ENCODE data around the gene SND1. TPM values are rescaled to one million over a fixed set of nuclear protein-coding genes. Genes with fewer than 3 reads are reported as not detected.

SND1 gene
- total and polyA plus RNA-seq, 2 of the 4 experiments (the other 2 are of a cell fraction): 154 to 294 TPM

DNA sequence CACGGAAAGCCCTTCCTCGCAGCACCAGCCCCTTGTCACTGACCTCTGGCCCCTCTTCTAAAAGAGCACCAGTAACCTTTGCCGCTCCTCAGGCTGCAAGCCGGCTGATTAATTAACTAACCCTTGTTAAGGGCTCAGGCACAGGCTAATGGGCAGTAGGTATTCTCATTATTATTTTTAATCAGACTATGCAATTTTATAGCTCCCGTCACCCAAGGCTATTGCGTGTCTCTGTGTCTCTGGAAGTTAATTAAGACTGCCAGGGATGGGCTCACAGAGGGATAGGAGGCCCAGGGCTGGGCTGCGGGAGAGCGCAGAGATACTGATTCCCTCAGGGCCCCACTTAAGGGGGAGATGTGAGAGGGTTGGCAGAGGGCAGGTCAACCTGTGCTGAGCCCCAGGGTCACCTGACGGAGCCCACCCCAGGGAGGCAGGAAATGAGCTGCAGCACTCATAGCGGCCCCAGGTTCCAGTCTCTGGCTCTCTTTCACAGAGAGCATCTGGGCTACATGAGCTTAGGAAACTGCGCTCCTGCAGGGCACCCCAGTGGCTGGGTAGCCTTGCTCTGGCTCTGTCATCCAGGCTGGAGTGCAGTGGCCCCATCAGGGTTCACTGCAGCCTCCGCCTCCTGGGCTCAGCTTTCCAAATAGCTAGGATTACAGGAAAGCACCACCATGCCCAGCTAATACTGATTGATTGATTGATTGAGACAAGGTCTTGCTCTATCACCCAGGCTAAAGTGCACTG, 471.5 kb downstream of the SND1 start:
- no peak overlapping the region for H3K27ac ChIP-seq (ENCODE audit: insufficient read depth, low read length)
- CTCF ChIA-PET: interaction anchor here (1.0 kb wide), 2 partner anchors 12 to 87 kb away, joined by 3 read pairs; no protein-coding TSS in a partner anchor
- BruUV-seq (replicated peaks): no TSS peak
- POLR2A ChIA-PET (ENCODE audit: unreplicated experiment): no interaction called here
- no peak overlapping the region for H2BK120ac ChIP-seq (ENCODE audit: low read depth, low read length)
- no peak overlapping the region for H4K91ac ChIP-seq (ENCODE audit: insufficient read depth, low read depth, low read length)
- H4K20me1 ChIP-seq (ENCODE audit: insufficient read depth, low read length): no peaks in the 10 kb centered on the region
- no peak overlapping the region for H2BK5ac ChIP-seq (ENCODE audit: low read depth, low read length, poor library complexity, severe bottlenecking)
- intact Hi-C loops (cut with micrococcal nuclease) (no loop called here), in situ Hi-C loops (cut with MboI; ENCODE audit: low sequenced_read_pairs) (no loop called here), dilution Hi-C loops (cut with HindIII; ENCODE audit: low sequenced_read_pairs, unreplicated experiment) (no loop called here)
- no peak for DNase-seq
- no peak overlapping the region for H3K56ac ChIP-seq (ENCODE audit: extremely low read depth, insufficient read depth, low read length)
- H2AK9ac ChIP-seq (replicated peaks; ENCODE audit: low read depth, low read length, poor library complexity): no peak overlapping the region
- 56% methylated on average over 3 of the region's 12 CpGs; no CpG with 5 or more reads in 1 of the 2 experiments for WGBS, 2 experiments (ENCODE audit: extremely low coverage in 2 of 2, insufficient read length in 1 of 2)
- H3K36me3 ChIP-seq (ENCODE audit: control insufficient read depth, insufficient read depth, low read length): no peaks in the 10 kb centered on the region
- H3K18ac ChIP-seq (ENCODE audit: low read depth, low read length): no peak overlapping the region
- H3K9me3 ChIP-seq (ENCODE audit: control insufficient read depth, insufficient read depth, low read length): 0 out of 2 replicates have a peak, but pooled peaks cover 2% of the 10 kb centered on the region
- peaks cover 53% of the 10 kb centered on the region for H3K27me3 ChIP-seq (ENCODE audit: control insufficient read depth, insufficient read depth, low read length)
- no peak overlapping the region for H3K9ac ChIP-seq (ENCODE audit: low read depth, low read length)
- no peak overlapping the region for H2AK5ac ChIP-seq (ENCODE audit: low read depth, low read length)
- H4K5ac ChIP-seq (ENCODE audit: low read depth, low read length): no peak overlapping the region
- no peaks in the 10 kb centered on the region for H3K9me1 ChIP-seq (ENCODE audit: insufficient read depth, low read length)
- H3K4me3 ChIP-seq (ENCODE audit: insufficient read depth, low read depth, low read length): no peak overlapping the region
- ATAC-seq (ENCODE audit: low read depth): no peak
- H3K14ac ChIP-seq (replicated peaks; ENCODE audit: low read depth, low read length): no peak overlapping the region
- no peak overlapping the region for H2BK15ac ChIP-seq (ENCODE audit: low read depth, low read length)
- H2AFZ ChIP-seq (replicated peaks; ENCODE audit: low read length, poor library complexity): no peak overlapping the region
- no peak overlapping the region for H2BK20ac ChIP-seq (ENCODE audit: low read depth, low read length)
- no peak for TF ChIP-seq MXI1 (IDR thresholded peaks at IDR 0.05; ENCODE audit: borderline replicate concordance, low read depth, low read length)
- no peak for TF ChIP-seq FOS (IDR thresholded peaks at IDR 0.05; ENCODE audit: low read depth, low read length)
- no peak for TF ChIP-seq NFE2L2 (IDR thresholded peaks at IDR 0.05; ENCODE audit: low read depth, low read length)
- no peak overlapping the region for H4K8ac ChIP-seq (ENCODE audit: low read depth in 2 of 2, low read length in 2 of 2)
- no peaks in the 10 kb centered on the region for H3K79me1 ChIP-seq (ENCODE audit: low read depth in 1 of 2, low read length in 2 of 2)
- H3K4me2 ChIP-seq (ENCODE audit: low read depth, low read length): no peak overlapping the region
- H3K23ac ChIP-seq (ENCODE audit: low read depth, low read length): no peak overlapping the region
- no peak overlapping the region for H3K4ac ChIP-seq (ENCODE audit: low read depth, low read length)
- H3K4me1 ChIP-seq (ENCODE audit: control insufficient read depth, insufficient read depth, low read length): no peaks in the 10 kb centered on the region
